Esophagus squamous epithelium (tissue), 4 donors: Measurements from ENCODE around the gene PGGHG.

ENCODE experiments used
- POLR2A ChIP-seq, 4 donors: fragments of 450-650 bp; IDR thresholded peaks; one replicate each; pipeline ENCODE4 v1.6.1; 2017; ENCODE audit warnings: antibody characterized with exemption in 4 of 4, mild to moderate bottlenecking in 4 of 4, moderate library complexity in 3 of 4
- TF ChIP-seq, protein P1 (sequence below), 6 experiments: fragments of 450-650 bp in 4 of 6; fragments of 200-600 bp in 2 of 6; sonication (generic) in 2 of 6; IDR thresholded peaks; one replicate each; pipeline ENCODE4 v1.5.1; 2016 to 2019; ENCODE audit warnings: antibody characterized with exemption in 6 of 6, mild to moderate bottlenecking in 4 of 6, moderate library complexity in 4 of 6

DNA sequence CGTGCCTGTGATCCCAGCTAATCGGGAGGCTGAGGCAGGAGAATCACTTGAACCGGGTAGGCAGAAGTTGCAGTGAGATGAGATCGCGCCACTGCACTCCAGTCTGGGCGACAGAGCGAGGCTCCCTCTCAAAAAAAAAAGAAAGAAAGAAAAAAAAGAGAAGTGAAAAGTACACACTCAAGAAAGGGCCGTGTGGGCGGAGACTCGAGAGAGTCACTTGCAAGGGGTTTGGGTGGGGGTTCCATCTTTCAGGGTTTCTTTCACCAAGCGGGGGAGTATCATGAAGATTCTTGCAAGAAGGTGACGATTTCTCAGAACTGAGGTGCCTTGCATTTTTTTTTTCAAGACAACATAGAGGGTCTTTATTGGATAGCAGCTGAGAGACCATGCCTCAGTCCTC is 14.4 kb downstream of the PGGHG start:
- no peak for TF ChIP-seq POLR2A (IDR thresholded peaks at IDR 0.05)
- TF ChIP-seq, protein P1, sequence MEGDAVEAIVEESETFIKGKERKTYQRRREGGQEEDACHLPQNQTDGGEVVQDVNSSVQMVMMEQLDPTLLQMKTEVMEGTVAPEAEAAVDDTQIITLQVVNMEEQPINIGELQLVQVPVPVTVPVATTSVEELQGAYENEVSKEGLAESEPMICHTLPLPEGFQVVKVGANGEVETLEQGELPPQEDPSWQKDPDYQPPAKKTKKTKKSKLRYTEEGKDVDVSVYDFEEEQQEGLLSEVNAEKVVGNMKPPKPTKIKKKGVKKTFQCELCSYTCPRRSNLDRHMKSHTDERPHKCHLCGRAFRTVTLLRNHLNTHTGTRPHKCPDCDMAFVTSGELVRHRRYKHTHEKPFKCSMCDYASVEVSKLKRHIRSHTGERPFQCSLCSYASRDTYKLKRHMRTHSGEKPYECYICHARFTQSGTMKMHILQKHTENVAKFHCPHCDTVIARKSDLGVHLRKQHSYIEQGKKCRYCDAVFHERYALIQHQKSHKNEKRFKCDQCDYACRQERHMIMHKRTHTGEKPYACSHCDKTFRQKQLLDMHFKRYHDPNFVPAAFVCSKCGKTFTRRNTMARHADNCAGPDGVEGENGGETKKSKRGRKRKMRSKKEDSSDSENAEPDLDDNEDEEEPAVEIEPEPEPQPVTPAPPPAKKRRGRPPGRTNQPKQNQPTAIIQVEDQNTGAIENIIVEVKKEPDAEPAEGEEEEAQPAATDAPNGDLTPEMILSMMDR (IDR thresholded peaks at IDR 0.05): no peak
